GM15510 (cell line): ENCODE measurements around the gene DNAJA4.

Experiments
- POLR2A ChIP-seq: IDR thresholded peaks from 3 replicates; pipeline ENCODE4 v1.6.1; 2011; ENCODE audit warnings: borderline replicate concordance; ENCODE audit not compliant: insufficient read length; ENCODE audit errors: extremely low read depth

The DNAJA4 gene

GRCh38 chr15:78264304-78265136 is at the start of gene DNAJA4:
Gene DNAJA4 (plus strand): TSS chr15:78264562. CDS start chr15:78264764, 202 bp downstream.
- peak; percentile 25 for TF ChIP-seq POLR2A

- TF ChIP-seq POLR2A, result no peak
These were observed 47.9 kb upstream of the DNAJA4 start for GRCh38 chr15:78216276-78217104.

GRCh38 chr15:78220713-78221112 is 43.6 kb upstream of the DNAJA4 start:
- TF ChIP-seq POLR2A, result no peak

GRCh38 chr15:78222745-78223395 is 41.5 kb upstream of the DNAJA4 start:
- no peak for TF ChIP-seq POLR2A

- TF ChIP-seq POLR2A, result no peak
These were observed 40.9 kb upstream of the DNAJA4 start for GRCh38 chr15:78223396-78224022.

GRCh38 chr15:78224023-78224411 is 40.3 kb upstream of the DNAJA4 start:
- TF ChIP-seq POLR2A, result no peak

- TF ChIP-seq POLR2A, result no peak
These were observed 38.4 kb upstream of the DNAJA4 start for GRCh38 chr15:78225783-78226541.

GRCh38 chr15:78228356-78228996 is 35.9 kb upstream of the DNAJA4 start:
- TF ChIP-seq POLR2A, result no peak

GRCh38 chr15:78229431-78230406 is 34.6 kb upstream of the DNAJA4 start:
- no peak for TF ChIP-seq POLR2A

- no peak for TF ChIP-seq POLR2A
These were observed 31.4 kb upstream of the DNAJA4 start for GRCh38 chr15:78232951-78233350.

- TF ChIP-seq POLR2A, result no peak
These were observed 30.9 kb upstream of the DNAJA4 start for GRCh38 chr15:78233496-78233895.

GRCh38 chr15:78234515-78235040 is 29.8 kb upstream of the DNAJA4 start, which contains the start of gene ACSBG1:
Gene ACSBG1 (minus strand): TSS chr15:78234565. CDS start chr15:78234501, 64 bp downstream.
- no peak for TF ChIP-seq POLR2A
